ENCODE results near the gene SCAPER.

GRCh38 chr15:76625267-76625666 is 279.9 kb downstream of the SCAPER start:
- no peak for TF ChIP-seq ELK1 (IDR thresholded peaks at IDR 0.05; ENCODE audit: borderline replicate concordance, low read depth, low read length)
- TF ChIP-seq POLR2A (IDR thresholded peaks at IDR 0.05; ENCODE audit: low read depth, low read length), result no peak
- TF ChIP-seq CTCF (conservative IDR thresholded peaks at IDR 0.05; ENCODE audit: low read depth, low read length), result no peak
- no peak for TF ChIP-seq BHLHE40 (IDR thresholded peaks at IDR 0.05; ENCODE audit: low read depth, low read length)
